ENCODE data around the gene TRIM69. TPM values are rescaled to one million over a fixed set of nuclear protein-coding genes. Genes with fewer than 3 reads are reported as not detected.
"Not testable (repeated sequence)": the region's sequence is repeated elsewhere in the genome, so short reads cannot be mapped to it uniquely, and the experiment has no call there.

TRIM69 gene
- total and polyA plus RNA-seq, 2 donors, result 22.0 to 40.8 TPM

GRCh38 chr15:44720460-44721176 lies 15.7 kb upstream of the TRIM69 start:
- H3K27ac ChIP-seq (ENCODE audit: low read depth), result no peak overlapping the region
- no peak overlapping the region for H3K4me3 ChIP-seq (ENCODE audit: low read depth, low read length)
- DNase-seq (ENCODE audit: extremely low spot score), result no peak
- no peaks in the 10 kb centered on the region for H3K4me1 ChIP-seq (ENCODE audit: insufficient read depth)
- H3K36me3 ChIP-seq (ENCODE audit: insufficient read depth), result peaks cover 14% of the 10 kb centered on the region
- WGBS, result 86% methylated on average over 4 of the region's 4 CpGs

- Histone ChIP-seq H3K4me1 (ENCODE audit: insufficient read depth) (no peaks in the 10 kb centered on the region), H3K4me3 (ENCODE audit: low read depth, low read length) (no peak overlapping the region), H3K36me3 (ENCODE audit: insufficient read depth) (peaks cover 9% of the 10 kb centered on the region), H3K27ac (ENCODE audit: low read depth) (no peak overlapping the region)
- 86% methylated on average over 2 of the region's 2 CpGs for WGBS
- DNase-seq (ENCODE audit: extremely low spot score), result no peak
Observed at GRCh38 chr15:44722011-44722410, 14.3 kb upstream of the TRIM69 start.

- Histone ChIP-seq H3K27ac (ENCODE audit: low read depth) (peak overlapping the region; percentile 70), H3K4me1 (ENCODE audit: insufficient read depth) (peaks cover 1% of the 10 kb centered on the region), H3K36me3 (ENCODE audit: insufficient read depth) (no peaks in the 10 kb centered on the region), H3K4me3 (ENCODE audit: low read depth, low read length) (no peak overlapping the region)
- DNase-seq (ENCODE audit: extremely low spot score), result no peak
- WGBS, result 55% methylated on average over 7 of the region's 7 CpGs
Observed at GRCh38 chr15:44726136-44726535, 10.2 kb upstream of the TRIM69 start.

GRCh38 chr15:44726568-44727484 lies 9.5 kb upstream of the TRIM69 start:
- no peak for DNase-seq (ENCODE audit: extremely low spot score)
- peak overlapping the region; percentile 76 for H3K27ac ChIP-seq (ENCODE audit: low read depth)
- 35% methylated on average over 5 of the region's 5 CpGs for WGBS
- H3K36me3 ChIP-seq (ENCODE audit: insufficient read depth), result no peaks in the 10 kb centered on the region
- peaks cover 1% of the 10 kb centered on the region for H3K4me1 ChIP-seq (ENCODE audit: insufficient read depth)
- H3K4me3 ChIP-seq (ENCODE audit: low read depth, low read length), result no peak overlapping the region

- Histone ChIP-seq H3K4me3 (ENCODE audit: low read depth, low read length) (no peak overlapping the region), H3K36me3 (ENCODE audit: insufficient read depth) (peaks cover 2% of the 10 kb centered on the region)
Observed at GRCh38 chr15:44727485-44728231, 8.7 kb upstream of the TRIM69 start.

GRCh38 chr15:44728232-44728575 lies 8.1 kb upstream of the TRIM69 start:
- not testable (repeated sequence) for H3K36me3 ChIP-seq (ENCODE audit: insufficient read depth); H3K4me1 ChIP-seq (ENCODE audit: insufficient read depth); DNase-seq (ENCODE audit: extremely low spot score)
- H3K4me3 ChIP-seq (ENCODE audit: low read depth, low read length), result peak overlapping the region; percentile 36
- peak overlapping the region; percentile 93 for H3K27ac ChIP-seq (ENCODE audit: low read depth)
- 59% methylated on average over 5 of the region's 5 CpGs for WGBS

More at GRCh38 chr15:44727485-44728231, 8.7 kb upstream of the TRIM69 start:
- 86% methylated on average over 6 of the region's 6 CpGs for WGBS
- Histone ChIP-seq H3K4me1 (ENCODE audit: insufficient read depth) (peaks cover 1% of the 10 kb centered on the region), H3K27ac (ENCODE audit: low read depth) (peak overlapping the region; percentile 93)
- DNase-seq (ENCODE audit: extremely low spot score), result no peak

GRCh38 chr15:44728576-44729407 lies 7.5 kb upstream of the TRIM69 start:
- DNase-seq (ENCODE audit: extremely low spot score), result peak; percentile 98
- peak overlapping the region; percentile 67 for H3K4me3 ChIP-seq (ENCODE audit: low read depth, low read length)
- peak overlapping the region; percentile 99 for H3K27ac ChIP-seq (ENCODE audit: low read depth)
- under 1% methylated on average over 36 of the region's 36 CpGs for WGBS
- peaks cover 1% of the 10 kb centered on the region for H3K4me1 ChIP-seq (ENCODE audit: insufficient read depth)
- H3K36me3 ChIP-seq (ENCODE audit: insufficient read depth), result peaks cover 2% of the 10 kb centered on the region

GRCh38 chr15:44729408-44730127 lies 6.8 kb upstream of the TRIM69 start:
- no peak for DNase-seq (ENCODE audit: extremely low spot score)
- Histone ChIP-seq H3K4me1 (ENCODE audit: insufficient read depth) (peaks cover 1% of the 10 kb centered on the region), H3K36me3 (ENCODE audit: insufficient read depth) (peaks cover 2% of the 10 kb centered on the region), H3K27ac (ENCODE audit: low read depth) (peak overlapping the region; percentile 99), H3K4me3 (ENCODE audit: low read depth, low read length) (peak overlapping the region; percentile 67)
- 5% methylated on average over 21 of the region's 21 CpGs for WGBS

GRCh38 chr15:44734839-44735481 lies 1.4 kb upstream of the TRIM69 start:
- peak overlapping the region; percentile 16 for H3K27ac ChIP-seq (ENCODE audit: low read depth)
- 75% methylated on average over 2 of the region's 2 CpGs for WGBS
- H3K36me3 ChIP-seq (ENCODE audit: insufficient read depth), result peaks cover 2% of the 10 kb centered on the region
- H3K4me3 ChIP-seq (ENCODE audit: low read depth, low read length), result no peak overlapping the region
- H3K4me1 ChIP-seq (ENCODE audit: insufficient read depth), result no peaks in the 10 kb centered on the region
- DNase-seq (ENCODE audit: extremely low spot score), result no peak

GRCh38 chr15:44735482-44736180 lies 697 bp upstream of the TRIM69 start:
- peaks cover 2% of the 10 kb centered on the region for H3K36me3 ChIP-seq (ENCODE audit: insufficient read depth)
- no peak for DNase-seq (ENCODE audit: extremely low spot score)
- peak overlapping the region; percentile 52 for H3K27ac ChIP-seq (ENCODE audit: low read depth)
- 45% methylated on average over 8 of the region's 8 CpGs for WGBS
- no peaks in the 10 kb centered on the region for H3K4me1 ChIP-seq (ENCODE audit: insufficient read depth)
- H3K4me3 ChIP-seq (ENCODE audit: low read depth, low read length), result no peak overlapping the region

GRCh38 chr15:44738340-44738984 lies 2.1 kb downstream of the TRIM69 start:
- no peak for DNase-seq (ENCODE audit: extremely low spot score)
- Histone ChIP-seq H3K4me3 (ENCODE audit: low read depth, low read length) (no peak overlapping the region), H3K27ac (ENCODE audit: low read depth) (no peak overlapping the region), H3K4me1 (ENCODE audit: insufficient read depth) (no peaks in the 10 kb centered on the region), H3K36me3 (ENCODE audit: insufficient read depth) (no peaks in the 10 kb centered on the region)
- WGBS, result 67% methylated on average over 3 of the region's 3 CpGs

Measured in urinary bladder (tissue), 4 donors.